Measurements from ENCODE around the gene KNSTRN.

Gene KNSTRN

GRCh38 chr15:40345225-40345866 is 37.2 kb upstream of the KNSTRN start:
- ChIA-PET CTCF (interaction anchor here (1.0 to 16.1 kb wide), 24 partner anchors 7 to 119 kb away, joined by 3 to 263 read pairs (median 9); partner anchors contain the start of genes DISP2, INAFM2, IVD and PHGR1), POLR2A (no interaction called here)
- no peak for DNase-seq (ENCODE audit: extremely low spot score)
- TF ChIP-seq, protein P1, sequence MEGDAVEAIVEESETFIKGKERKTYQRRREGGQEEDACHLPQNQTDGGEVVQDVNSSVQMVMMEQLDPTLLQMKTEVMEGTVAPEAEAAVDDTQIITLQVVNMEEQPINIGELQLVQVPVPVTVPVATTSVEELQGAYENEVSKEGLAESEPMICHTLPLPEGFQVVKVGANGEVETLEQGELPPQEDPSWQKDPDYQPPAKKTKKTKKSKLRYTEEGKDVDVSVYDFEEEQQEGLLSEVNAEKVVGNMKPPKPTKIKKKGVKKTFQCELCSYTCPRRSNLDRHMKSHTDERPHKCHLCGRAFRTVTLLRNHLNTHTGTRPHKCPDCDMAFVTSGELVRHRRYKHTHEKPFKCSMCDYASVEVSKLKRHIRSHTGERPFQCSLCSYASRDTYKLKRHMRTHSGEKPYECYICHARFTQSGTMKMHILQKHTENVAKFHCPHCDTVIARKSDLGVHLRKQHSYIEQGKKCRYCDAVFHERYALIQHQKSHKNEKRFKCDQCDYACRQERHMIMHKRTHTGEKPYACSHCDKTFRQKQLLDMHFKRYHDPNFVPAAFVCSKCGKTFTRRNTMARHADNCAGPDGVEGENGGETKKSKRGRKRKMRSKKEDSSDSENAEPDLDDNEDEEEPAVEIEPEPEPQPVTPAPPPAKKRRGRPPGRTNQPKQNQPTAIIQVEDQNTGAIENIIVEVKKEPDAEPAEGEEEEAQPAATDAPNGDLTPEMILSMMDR (IDR thresholded peaks at IDR 0.05; ENCODE audit: control extremely low read depth, extremely low read depth, low read depth, missing control alignments) = no peak

- POLR2A ChIA-PET = no interaction called here
Observed at GRCh38 chr15:40345867-40346578, 36.5 kb upstream of the KNSTRN start.

DNA sequence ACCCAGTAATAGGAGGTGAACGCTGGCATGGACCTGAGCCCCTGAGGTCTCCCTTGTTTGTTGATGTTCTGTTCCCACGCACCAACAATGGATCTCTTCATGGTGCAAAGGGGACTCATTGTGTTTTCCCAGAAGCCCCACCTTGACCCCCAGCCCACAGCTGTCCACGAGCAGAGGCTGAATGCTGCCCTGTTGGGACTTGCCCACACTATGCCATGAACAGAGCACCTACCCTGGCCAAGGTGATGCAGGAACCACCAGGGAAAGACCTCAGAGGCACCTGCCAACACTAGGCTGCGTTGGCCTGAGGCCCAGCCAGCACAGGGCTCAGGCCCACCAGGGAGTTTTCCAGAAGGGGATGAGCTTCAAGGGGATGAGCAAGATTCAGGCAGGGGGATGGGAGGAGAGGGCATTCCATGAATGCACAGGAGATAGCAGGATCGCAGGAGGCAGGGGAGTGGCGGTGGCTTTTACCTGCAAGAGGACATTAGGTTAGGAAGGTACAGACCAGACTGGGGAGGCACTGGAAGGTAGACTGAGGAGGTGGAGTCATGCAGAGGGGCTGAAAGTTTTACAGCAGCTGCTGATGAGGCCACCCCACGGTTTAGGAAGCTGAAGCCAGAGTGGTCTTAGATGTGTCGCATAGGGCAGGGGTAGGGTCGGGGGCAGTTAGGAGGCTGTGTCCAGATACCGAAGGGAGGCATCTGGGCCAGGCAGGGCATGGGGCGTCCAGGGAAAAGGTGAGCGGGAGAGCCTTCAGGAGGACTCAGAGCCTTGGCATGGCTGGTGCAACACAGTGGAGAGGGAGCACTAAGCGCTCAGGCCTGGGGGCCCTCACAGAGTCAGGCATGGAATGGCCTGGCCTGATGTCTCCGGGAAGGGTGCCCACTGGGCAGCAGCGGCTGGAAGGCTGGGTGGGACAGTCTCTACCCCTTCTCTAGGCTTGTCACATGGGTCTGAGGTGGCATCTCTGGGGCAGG is 35.7 kb upstream of the KNSTRN start:
- DNase-seq (ENCODE audit: extremely low spot score) = no peak
- POLR2A ChIA-PET = no interaction called here
- CTCF ChIA-PET = interaction anchor here (1.0 to 12.9 kb wide), 5 partner anchors 6 to 75 kb away, joined by 3 to 186 read pairs (median 53); partner anchors contain the start of genes CCDC9B, DISP2, IVD and PHGR1
- TF ChIP-seq, protein P1 (IDR thresholded peaks at IDR 0.05; ENCODE audit: control extremely low read depth, extremely low read depth, low read depth, missing control alignments) = no peak

More at GRCh38 chr15:40345867-40346578, 36.5 kb upstream of the KNSTRN start:
- TF ChIP-seq, protein P1 (IDR thresholded peaks at IDR 0.05; ENCODE audit: control extremely low read depth, extremely low read depth, low read depth, missing control alignments) = no peak
- DNase-seq (ENCODE audit: extremely low spot score) = no peak
- CTCF ChIA-PET = interaction anchor here (1.0 to 16.1 kb wide), 12 partner anchors 6 to 77 kb away, joined by 3 to 222 read pairs (median 38); partner anchors contain the start of genes CCDC9B, DISP2, INAFM2 and IVD

- TF ChIP-seq, protein P1 (IDR thresholded peaks at IDR 0.05; ENCODE audit: control extremely low read depth, extremely low read depth, low read depth, missing control alignments) = no peak
- no peak for DNase-seq (ENCODE audit: extremely low spot score)
- CTCF ChIA-PET = interaction anchor here (0.6 to 12.6 kb wide), 4 partner anchors 8 to 73 kb away, joined by 3 to 186 read pairs (median 4); partner anchors contain the start of gene CCDC9B
- POLR2A ChIA-PET = no interaction called here
Observed at GRCh38 chr15:40347559-40348473, 34.7 kb upstream of the KNSTRN start.

DNA sequence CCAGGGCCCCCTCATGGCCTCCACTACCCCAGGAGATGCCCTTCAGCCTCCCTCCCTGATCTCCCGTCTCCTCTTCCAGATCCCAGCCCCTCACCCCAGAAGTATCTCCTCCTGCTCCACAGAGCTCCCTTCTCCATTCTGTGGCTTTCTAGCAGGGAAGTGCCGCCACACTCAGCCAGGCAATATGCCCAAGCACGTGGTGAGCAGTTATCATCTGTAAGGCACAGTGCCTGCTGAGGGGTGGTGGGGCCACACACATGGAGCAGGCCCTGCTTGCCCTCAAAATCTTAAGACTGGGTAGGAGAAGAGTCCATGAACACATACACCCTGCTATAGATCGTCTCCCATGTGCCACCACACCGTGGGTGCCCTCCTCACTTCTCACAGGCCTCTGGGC is 34.0 kb upstream of the KNSTRN start:
- ChIA-PET CTCF (interaction anchor here (0.6 to 12.6 kb wide), 4 partner anchors 8 to 73 kb away, joined by 3 to 186 read pairs (median 4); partner anchors contain the start of gene CCDC9B), POLR2A (no interaction called here)
- TF ChIP-seq, protein P1 (IDR thresholded peaks at IDR 0.05; ENCODE audit: control extremely low read depth, extremely low read depth, low read depth, missing control alignments) = no peak
- no peak for DNase-seq (ENCODE audit: extremely low spot score)

Measured in GM10248 (cell line).